Embryonic facial prominence (tissue), 1 donor: ENCODE data around the gene KCNK17.
A peak's percentile ranks its signal among the peaks of the same experiment; 100 is the strongest.

Experiments used
- DNase-seq: peaks from one replicate; pipeline ENCODE4 v3.0.0-alpha.2; 2016; ENCODE audit errors: extremely low spot score

KCNK17 gene, protein sequence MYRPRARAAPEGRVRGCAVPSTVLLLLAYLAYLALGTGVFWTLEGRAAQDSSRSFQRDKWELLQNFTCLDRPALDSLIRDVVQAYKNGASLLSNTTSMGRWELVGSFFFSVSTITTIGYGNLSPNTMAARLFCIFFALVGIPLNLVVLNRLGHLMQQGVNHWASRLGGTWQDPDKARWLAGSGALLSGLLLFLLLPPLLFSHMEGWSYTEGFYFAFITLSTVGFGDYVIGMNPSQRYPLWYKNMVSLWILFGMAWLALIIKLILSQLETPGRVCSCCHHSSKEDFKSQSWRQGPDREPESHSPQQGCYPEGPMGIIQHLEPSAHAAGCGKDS

DNA sequence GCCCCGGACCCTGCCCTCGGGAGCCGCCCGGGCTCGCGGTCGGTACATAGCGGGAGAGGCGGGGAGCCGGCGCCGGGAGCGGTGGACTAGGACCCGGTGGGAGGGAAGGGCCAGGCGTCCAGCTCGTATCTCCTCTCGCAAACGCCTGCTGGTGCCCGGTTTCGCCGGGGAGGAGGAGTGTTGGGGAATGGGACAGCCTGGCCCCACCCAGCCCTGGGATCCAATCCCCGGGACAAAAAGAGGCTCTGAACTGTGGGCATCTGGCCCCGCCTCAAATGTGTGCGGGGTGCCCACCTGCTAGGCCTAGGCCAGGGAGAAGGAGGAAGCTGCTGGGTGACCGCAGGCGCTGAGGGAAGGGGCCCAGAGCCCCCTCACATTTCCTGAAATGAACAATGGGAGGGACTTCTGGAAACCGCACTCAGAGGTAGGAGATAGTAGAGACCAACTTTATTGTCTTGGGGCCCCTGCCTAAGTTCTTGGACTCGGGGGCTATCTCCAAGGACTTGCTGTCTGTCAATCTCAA is at the start of gene KCNK17:
KCNK17 (minus strand) TSS at position 147 of the 523 bp plus-strand sequence; CDS start at position 48, 99 bp downstream.
- no peak for DNase-seq

- DNase-seq = no peak
Observed at GRCh38 chr6:39363280-39363679, 49.1 kb upstream of the KCNK17 start.

DNA sequence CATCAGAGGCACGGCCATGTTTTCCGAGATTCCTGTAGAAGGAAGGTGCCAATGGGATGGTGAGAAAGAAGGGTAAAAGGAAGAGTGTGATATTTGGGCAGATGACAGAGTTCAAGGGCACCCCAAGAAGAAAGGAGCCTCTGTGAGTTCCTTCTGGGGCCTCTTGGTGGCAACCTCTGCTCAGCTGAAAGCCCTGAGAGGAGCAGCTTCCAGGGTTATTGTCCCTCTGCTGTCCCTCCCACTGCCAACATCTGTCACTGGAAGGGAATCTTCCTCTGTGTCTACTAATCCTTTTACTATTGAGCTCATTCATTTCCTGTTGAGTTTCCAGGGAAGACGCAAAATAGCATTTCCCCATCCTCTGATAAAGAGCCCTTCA is 48.3 kb upstream of the KCNK17 start:
- no peak for DNase-seq

DNA sequence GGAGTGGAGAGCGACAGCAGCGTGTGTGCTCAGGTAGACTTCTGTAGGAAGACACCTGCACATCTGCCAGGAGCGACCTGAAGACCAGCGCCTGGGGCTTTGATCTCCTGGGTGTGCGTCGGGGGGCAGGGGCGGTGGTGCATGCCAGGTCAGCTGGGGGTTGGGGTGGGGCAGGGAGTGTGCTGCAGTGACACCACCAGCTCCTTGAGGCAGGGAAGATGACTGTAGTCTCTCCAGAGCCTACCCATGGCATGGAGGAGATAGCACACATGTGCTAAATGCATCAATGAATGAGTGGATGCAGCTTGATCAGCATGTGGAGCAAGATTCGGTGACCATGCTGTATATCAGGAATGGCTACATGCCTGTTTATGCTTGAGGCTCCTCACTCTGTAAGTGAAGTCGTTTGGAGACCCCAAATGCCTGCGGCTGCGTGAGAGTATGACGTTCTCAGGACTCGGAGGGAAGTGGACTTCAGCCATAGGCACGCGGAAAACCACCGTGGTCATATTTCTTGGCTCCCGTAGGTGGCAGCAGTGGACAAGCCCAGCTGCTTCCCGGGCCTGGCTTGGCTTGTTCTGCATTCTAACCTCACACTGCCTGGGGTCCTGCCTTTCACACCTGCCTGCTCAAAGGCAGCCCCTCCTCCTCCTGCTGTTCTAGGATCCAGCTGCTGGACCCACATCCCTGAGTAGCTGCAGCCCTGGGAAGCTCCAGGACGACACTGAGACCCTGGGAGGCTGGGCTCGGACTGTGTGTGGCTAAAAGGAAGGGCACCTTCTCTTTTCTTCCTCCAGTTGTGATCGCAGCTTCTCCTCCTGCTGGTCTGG is 47.7 kb upstream of the KCNK17 start:
- DNase-seq = peak; percentile 65

DNA sequence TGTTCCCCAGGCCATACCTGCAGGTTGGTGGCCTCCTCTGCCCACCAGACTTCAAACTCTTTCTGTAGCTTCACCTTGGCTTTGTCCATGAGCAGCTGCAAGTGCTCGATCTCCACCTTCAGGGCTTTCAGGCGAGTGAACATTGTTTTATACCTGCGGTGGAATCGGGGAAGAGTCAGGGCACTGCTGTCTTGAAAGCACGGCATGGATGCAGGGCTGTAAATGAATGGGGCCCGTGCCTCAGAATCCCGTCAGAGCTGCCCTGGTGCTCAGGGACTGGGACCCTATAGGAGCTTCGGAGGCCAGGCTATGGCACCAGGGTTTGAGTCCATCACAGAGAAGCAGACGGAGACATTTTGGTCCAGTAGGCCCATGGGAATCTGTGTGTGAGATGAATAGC is 46.2 kb upstream of the KCNK17 start:
- no peak for DNase-seq

DNA sequence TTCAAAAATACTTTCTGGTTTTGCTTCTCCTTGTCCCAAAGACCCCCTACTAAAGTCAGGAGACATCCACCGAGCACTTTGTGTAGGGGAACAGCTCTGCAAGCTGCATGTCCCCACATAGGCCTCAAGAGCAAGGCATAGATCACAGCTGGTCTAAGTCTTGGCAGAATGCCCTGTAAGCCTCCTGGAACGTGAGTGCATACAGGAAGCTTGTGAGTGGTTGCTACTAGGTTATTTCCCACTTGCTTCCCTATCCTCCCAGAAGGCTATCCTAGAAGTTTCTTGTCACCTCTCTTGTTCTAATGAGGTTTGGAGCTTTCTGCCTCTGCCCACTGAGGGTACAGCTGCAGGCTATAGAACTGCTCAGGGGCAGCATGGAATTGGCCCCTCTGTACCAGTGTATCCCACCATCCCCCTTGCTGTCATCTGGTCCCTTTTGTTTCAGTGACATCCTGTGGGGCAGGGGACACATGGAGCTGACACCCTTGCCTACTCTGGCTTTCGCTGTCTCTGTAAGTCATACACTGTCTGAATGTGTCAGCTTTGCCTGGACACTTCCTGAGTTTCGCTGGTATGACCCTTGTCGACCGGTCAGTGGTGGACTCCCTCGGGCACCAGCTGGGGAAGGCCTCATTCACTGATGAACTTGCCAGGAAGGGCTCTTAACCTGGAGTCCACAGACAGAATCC is 43.9 kb upstream of the KCNK17 start:
- DNase-seq = peak; percentile 48

DNA sequence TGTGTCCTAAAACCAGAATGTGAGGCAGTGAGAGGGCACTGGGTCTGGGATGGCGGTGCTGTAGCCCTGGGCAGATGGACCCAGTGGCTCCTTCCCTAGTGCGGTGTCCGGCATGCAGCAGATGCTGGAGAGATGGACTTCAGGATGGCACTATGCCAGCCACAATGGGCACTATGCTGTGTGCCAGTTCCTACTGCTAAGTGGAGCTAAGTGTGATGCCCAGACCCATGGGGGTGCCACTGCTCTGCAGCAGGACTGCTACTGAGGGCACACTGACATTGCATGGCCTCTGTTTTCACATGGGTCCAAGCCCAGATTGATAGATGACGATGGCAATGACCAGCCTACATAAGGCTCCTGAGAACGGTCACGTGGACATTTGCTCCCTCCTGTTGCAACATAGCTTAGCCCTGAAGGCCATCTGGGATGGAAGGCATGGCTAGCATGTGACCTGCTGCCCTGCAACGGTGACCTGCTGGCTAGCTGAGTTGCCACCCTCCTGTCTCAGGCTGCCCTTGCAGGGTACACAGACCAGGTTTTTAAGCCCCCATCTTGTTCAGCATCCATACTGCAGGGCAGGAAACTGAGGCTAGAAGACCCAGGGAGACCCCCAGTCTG is 39.6 kb upstream of the KCNK17 start:
- no peak for DNase-seq

GRCh38 chr6:39350723-39351505 is 36.7 kb upstream of the KCNK17 start:
- no peak for DNase-seq

GRCh38 chr6:39348740-39349139 is 34.5 kb upstream of the KCNK17 start:
- DNase-seq = no peak

GRCh38 chr6:39347906-39348585 is 33.8 kb upstream of the KCNK17 start:
- peak; percentile 29 for DNase-seq

DNA sequence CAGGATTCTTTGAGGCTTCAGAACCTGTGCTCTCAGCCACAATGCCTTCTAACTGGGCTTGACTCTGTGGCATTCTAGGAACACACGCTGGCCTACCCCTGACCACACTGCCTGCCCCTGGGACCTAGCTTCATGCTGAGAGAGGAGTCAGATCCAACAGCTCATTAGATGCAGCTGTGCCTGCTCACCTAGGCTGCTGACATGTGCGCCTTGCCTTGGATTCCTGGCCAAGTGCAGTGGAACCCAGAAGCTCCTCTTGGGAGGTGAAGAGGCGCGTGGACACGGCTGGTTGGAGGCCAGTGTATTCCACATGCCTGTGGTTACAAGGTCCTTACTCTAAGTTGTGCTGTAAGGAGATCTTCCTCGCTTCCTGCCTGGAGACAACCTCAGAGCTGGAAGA is 33.0 kb upstream of the KCNK17 start:
- DNase-seq = no peak

GRCh38 chr6:39344821-39345280 is 30.6 kb upstream of the KCNK17 start:
- DNase-seq = no peak

GRCh38 chr6:39343396-39343870 is 29.2 kb upstream of the KCNK17 start:
- DNase-seq = no peak

DNA sequence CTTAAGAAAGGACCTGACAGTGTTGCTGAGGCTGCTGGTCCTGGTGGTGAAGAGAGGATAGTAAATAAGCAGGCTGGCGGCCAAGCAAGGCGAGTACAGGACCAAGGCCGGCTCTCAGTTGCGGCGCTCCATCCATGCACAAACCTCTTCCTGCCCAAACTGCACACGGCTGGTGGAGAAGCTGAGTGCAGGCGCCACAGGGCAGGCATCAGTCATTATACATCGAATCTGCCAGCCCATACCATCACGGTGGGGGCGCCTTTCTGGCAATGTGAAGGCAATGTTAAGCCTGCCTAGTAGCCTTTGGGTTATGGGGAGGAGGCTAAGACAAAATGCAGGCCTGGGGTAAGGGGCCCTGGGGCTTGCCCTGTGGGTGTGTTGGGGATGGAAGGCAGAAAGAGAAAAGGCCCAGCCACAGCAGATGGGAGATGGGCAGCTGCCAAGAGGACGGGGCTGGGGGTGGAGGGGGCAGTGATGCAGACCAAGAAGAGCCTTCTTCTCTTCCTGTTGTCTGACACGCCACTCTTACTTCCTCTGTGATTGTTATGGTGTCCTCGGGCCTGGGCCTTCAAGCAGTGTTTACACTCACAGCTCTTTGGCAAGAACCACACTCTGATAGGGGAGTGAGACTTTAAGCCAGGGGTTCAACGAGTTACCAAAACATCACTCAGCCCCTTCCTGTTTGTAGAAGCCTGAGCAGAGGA is 28.6 kb upstream of the KCNK17 start:
- DNase-seq = no peak

DNA sequence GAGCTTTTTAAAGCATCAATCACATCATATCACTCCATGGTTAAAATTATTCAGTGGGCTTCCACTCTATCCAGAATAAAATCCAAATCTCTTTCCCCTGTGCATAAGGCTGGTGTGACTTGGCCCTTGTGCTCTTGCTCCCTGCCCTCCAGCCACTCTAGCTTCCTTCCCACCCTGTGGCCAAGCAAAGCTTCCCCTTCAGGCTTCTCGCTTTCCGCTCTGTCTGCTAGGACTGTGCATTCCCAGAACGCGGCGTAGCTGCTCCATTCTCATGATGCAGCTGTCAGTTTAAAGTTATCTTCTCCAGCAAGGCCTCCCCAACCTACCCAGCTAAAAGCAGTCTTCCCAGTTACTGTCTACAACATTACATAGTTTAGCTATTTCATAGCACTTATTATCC is 27.7 kb upstream of the KCNK17 start:
- DNase-seq = no peak

GRCh38 chr6:39341352-39341751 is 27.1 kb upstream of the KCNK17 start:
- no peak for DNase-seq

GRCh38 chr6:39339868-39340550 is 25.8 kb upstream of the KCNK17 start:
- DNase-seq = no peak

DNA sequence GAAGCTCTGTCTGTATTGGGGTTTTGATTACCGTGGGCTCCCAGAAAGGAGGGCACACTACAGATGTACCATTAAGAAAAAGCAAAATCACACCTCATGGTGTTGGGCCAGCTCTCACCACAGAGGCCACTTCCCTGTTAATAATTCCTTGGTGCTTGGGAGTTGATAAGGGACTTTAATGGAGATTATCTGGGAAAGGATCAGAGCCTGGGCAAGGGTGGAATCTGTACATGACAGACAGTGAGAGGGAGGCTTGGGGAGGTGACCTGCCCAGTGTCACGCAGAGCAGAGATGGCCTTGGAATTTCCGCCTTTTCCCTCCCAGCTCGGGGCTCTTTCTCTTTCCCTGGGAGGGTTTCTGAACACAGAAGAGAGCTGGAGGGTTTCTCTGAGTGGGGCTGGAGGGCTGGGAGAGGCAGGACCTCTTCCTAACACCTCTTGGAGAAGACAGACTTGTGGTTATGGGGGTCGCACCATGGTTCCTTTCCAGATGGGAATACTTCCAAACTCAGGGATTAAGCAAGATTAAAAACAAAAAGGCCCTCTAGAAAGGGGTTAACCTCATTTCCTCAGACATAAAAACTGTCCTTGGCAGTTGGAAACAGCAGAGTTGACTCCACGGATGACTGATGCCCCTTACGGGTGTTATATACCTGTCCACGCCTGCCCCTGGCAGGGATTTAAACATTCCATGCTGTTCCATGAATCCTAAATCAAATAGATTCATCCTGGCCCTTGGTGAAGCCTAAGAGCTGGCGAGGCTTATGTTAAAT is 25.1 kb upstream of the KCNK17 start:
- DNase-seq = no peak
